Cardiac muscle cell (in vitro differentiated cells and primary cell): ENCODE measurements around the gene CCDC88B. TPM values are rescaled to one million over a fixed set of nuclear protein-coding genes. Genes with fewer than 3 reads are reported as not detected.
A peak's percentile ranks its signal among the peaks of the same experiment; 100 is the strongest.

Experiments used
- DNase-seq, 2 donors: peaks; one replicate each; pipeline versions ENCODE4 v3.0.0 to v3.0.0-alpha.2; 2010 to 2017; ENCODE audit warnings: low read depth in 1 of 2, low spot score in 1 of 2
- H3K27ac ChIP-seq: fragments of 200-600 bp; sonication (generic); 2 replicates; pipeline ENCODE4 v1.5.1; 2016
- H3K27me3 ChIP-seq: fragments of 200-600 bp; sonication (generic); 2 replicates; pipeline ENCODE4 v1.6.0; 2016; ENCODE audit warnings: control low read depth
- H3K36me3 ChIP-seq: fragments of 200-600 bp; sonication (generic); 2 replicates; pipeline ENCODE4 v1.5.1; 2016; ENCODE audit warnings: control low read depth
- H3K4me1 ChIP-seq: fragments of 200-600 bp; sonication (generic); 2 replicates; pipeline ENCODE4 v1.8.1; 2017; ENCODE audit warnings: low read depth, mild to moderate bottlenecking, mixed run types
- H3K4me3 ChIP-seq: fragments of 200-600 bp; sonication (generic); 2 replicates; pipeline ENCODE4 v1.5.1; 2016; ENCODE audit warnings: mild to moderate bottlenecking
- H3K9me3 ChIP-seq: fragments of 200-600 bp; sonication (generic); 2 replicates; pipeline ENCODE4 v1.5.1; 2017; ENCODE audit warnings: low read depth, mild to moderate bottlenecking, control low read depth
- polyA plus RNA-seq: library from polyadenylated mRNA; unstranded; fragments of >200 nt; fragmentation: Nextera tagmentation; extraction: Ambion mirVana; gene quantifications from 2 replicates; pipeline ENCODE4 v1.2.1, GENCODE V29; 2016
- total RNA-seq: library from RNA; depleted of rRNA; stranded (reverse); fragments of >200 nt; gene quantifications from 2 replicates; pipeline ENCODE4 v1.2.3, GENCODE V29; 2016
- TF ChIP-seq, protein P1 (sequence below): IDR thresholded peaks from 2 replicates; pipeline ENCODE4 v1.5.1; 2012; ENCODE audit warnings: low read depth, mild to moderate bottlenecking, low read length

Gene CCDC88B
- total and polyA plus RNA-seq, 2 experiments from 2014 or later = 8.4 to 8.6 TPM

DNA sequence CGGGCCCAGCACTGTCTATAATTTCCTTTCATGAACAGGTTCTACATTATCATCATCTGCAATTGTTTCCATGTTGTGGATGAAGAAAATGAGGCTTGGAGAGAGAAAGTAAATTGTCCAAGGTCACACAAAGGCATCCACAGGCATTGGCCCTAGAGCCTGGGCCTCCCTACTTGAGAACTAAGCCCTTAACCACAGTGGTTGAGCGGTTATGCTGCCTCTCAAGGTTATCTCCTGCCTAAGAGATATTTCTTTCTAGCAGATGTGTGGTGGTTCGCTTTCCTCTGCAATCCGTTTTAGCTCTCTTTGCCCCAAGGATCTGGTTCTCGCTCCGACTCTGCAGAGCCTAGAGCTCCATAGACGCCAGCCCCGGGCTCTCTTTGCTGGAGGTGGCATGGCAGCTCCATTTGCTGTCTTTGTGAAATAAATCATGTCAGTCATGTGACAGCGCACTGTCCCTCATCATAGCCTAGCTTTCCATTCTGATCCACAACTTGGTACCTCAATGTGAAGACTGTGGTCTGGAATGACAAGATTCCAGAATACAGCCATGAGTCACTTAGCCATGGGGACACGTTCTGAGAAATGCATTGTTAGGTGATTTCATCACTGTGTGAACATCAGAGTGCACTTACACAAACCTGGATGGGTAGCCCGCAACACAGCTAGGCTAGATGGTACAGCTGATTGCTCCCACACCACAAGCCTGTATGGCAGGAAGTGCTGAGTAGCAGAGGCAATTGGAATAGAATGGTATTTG is 46.1 kb downstream of the CCDC88B start:
- TF ChIP-seq, protein P1, sequence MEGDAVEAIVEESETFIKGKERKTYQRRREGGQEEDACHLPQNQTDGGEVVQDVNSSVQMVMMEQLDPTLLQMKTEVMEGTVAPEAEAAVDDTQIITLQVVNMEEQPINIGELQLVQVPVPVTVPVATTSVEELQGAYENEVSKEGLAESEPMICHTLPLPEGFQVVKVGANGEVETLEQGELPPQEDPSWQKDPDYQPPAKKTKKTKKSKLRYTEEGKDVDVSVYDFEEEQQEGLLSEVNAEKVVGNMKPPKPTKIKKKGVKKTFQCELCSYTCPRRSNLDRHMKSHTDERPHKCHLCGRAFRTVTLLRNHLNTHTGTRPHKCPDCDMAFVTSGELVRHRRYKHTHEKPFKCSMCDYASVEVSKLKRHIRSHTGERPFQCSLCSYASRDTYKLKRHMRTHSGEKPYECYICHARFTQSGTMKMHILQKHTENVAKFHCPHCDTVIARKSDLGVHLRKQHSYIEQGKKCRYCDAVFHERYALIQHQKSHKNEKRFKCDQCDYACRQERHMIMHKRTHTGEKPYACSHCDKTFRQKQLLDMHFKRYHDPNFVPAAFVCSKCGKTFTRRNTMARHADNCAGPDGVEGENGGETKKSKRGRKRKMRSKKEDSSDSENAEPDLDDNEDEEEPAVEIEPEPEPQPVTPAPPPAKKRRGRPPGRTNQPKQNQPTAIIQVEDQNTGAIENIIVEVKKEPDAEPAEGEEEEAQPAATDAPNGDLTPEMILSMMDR = no peak
- H3K4me3 ChIP-seq = no peak overlapping the region
- peak in 1 of 2 donors; percentile 74 for DNase-seq
- H3K4me1 ChIP-seq = peaks cover 22% of the 10 kb centered on the region
- H3K27me3 ChIP-seq = no peaks in the 10 kb centered on the region
- H3K36me3 ChIP-seq = no peaks in the 10 kb centered on the region
- H3K27ac ChIP-seq = peak overlapping the region; percentile 90
- no peaks in the 10 kb centered on the region for H3K9me3 ChIP-seq

DNA sequence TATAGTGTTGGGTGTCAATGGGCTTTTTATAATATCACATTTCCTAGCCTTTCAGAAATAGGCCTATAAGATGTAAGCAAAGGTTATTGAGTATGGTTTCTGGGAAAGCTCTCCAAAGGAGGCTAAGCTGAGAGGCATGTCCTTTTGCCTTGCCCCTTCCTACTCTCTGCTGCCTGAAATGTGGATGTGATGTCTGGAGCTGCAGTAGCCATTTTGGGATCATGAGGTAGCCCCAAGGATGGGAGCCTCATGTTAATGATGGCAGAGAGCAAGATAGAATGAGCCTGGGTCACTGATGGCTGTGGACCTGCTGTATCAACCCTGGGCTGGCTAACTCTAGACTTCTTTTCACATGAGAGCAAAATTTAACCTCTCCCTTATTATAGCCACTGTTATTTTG is 47.9 kb downstream of the CCDC88B start:
- no peak overlapping the region for H3K4me3 ChIP-seq
- TF ChIP-seq, protein P1 = no peak
- no peaks in the 10 kb centered on the region for H3K9me3 ChIP-seq
- H3K27me3 ChIP-seq = no peaks in the 10 kb centered on the region
- peaks cover 22% of the 10 kb centered on the region for H3K4me1 ChIP-seq
- no peaks in the 10 kb centered on the region for H3K36me3 ChIP-seq
- no peak overlapping the region for H3K27ac ChIP-seq
- DNase-seq = no peak

DNA sequence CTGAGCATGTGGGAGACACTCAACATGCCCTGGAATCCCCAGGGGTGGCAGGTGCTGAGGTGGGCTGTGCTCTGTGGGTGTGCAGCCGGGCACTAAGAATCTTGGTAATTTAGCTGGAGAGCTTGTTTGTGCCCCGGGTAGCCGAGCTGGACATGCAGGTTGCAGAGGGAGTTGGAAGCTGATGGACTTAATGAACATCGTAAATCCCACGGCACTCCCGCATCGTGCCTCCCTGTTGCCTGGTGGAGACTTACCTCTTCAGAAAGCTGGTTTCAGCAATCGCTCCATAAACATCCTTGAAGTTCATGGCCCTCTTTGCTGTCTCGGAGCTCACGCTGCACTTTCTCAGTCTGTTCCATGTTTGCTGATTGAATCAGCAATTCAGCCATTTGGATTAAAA is 48.9 kb downstream of the CCDC88B start:
- Histone ChIP-seq H3K4me1 (peaks cover 22% of the 10 kb centered on the region), H3K27ac (no peak overlapping the region), H3K9me3 (no peaks in the 10 kb centered on the region), H3K27me3 (no peaks in the 10 kb centered on the region), H3K4me3 (no peak overlapping the region), H3K36me3 (no peaks in the 10 kb centered on the region)
- TF ChIP-seq, protein P1 = no peak
- no peak for DNase-seq

DNA sequence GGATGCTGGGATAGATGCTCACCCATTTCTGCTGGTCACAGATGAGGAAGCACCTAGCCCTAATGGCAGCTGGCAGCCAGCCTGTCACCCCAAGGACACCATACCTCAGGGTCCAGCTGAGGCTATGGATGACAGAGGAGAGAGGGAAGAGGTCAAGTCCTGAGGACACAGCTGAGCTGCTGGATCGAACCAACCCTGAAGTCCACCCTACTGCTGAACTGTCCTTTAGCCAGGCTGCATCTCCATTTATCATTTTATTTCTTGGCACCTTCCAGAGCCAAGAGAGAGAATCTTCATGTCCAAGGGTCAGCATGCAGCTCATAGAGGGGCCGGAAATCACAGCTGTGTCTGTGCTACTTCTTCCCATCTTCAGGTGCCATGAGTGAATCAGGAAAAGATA is 49.8 kb downstream of the CCDC88B start:
- TF ChIP-seq, protein P1 = no peak
- no peak for DNase-seq
- Histone ChIP-seq H3K4me1 (peaks cover 16% of the 10 kb centered on the region), H3K27me3 (no peaks in the 10 kb centered on the region), H3K9me3 (no peaks in the 10 kb centered on the region), H3K27ac (no peak overlapping the region), H3K4me3 (no peak overlapping the region), H3K36me3 (no peaks in the 10 kb centered on the region)

DNA sequence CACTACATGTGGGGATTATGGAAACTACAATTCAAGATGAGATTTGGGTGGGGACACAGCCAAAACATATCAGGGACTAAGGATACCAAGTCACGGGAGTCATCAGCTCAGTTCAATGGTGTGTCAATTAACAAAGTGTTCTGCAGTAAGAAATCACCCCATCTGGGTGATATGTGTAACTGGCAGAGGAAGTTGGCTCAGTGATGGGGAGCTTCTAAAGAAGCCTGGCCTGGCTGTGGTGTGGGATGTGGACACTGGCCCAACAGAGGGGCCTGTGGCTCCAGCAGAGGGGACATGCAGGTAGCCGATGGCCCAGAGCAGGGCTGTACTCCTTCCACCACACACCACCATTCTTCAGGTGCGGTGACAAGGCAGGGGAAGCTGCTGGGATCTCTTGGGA is 50.6 kb downstream of the CCDC88B start:
- DNase-seq = no peak
- Histone ChIP-seq H3K4me3 (no peak overlapping the region), H3K4me1 (peaks cover 11% of the 10 kb centered on the region), H3K27ac (no peak overlapping the region), H3K27me3 (no peaks in the 10 kb centered on the region), H3K9me3 (no peaks in the 10 kb centered on the region), H3K36me3 (no peaks in the 10 kb centered on the region)
- TF ChIP-seq, protein P1 = no peak
